IMR-90 (cell line): Measurements from ENCODE around the gene MYH3. TPM values are rescaled to one million over a fixed set of nuclear protein-coding genes. Genes with fewer than 3 reads are reported as not detected.

Experiments used
- ATAC-seq: fragments of 200-7000 bp; cut with Tn5 transposase; 2 replicates; pipeline ENCODE4 v1.9.1; 2020; ENCODE audit warnings: low read depth, mild to moderate bottlenecking, moderate library complexity
- BruUV-seq: library from RNA; stranded (reverse); fragments of 400-500 nt; replicated peaks from 2 replicates; lab custom pipeline; 2021; lab: Mats Ljungman, UMichigan
- CTCF ChIA-PET: fragments of 300-600 bp; formaldehyde crosslinking; extraction: SDS; loops from one replicate; lab custom pipeline; 2021; ENCODE audit warnings: antibody characterized with exemption; lab: Yijun Ruan, JAX
- POLR2A ChIA-PET: fragments of 300-600 bp; sonication (Branson Sonifier 250); formaldehyde crosslinking; loops from one replicate; lab custom pipeline; 2022; ENCODE audit warnings: antibody characterized with exemption; ENCODE audit not compliant: unreplicated experiment; lab: Charles Lee
- DNase-seq: peaks from one replicate; pipeline ENCODE4 v3.0.0; 2013
- H2AFZ ChIP-seq: replicated peaks from 2 replicates; pipeline ENCODE3; 2013; ENCODE audit warnings: low read length, mild to moderate bottlenecking; ENCODE audit not compliant: poor library complexity
- H2AK5ac ChIP-seq: 2 replicates; pipeline ENCODE4 v1.6.1; 2013; ENCODE audit warnings: low read depth, low read length, inconsistent platforms
- H2AK9ac ChIP-seq: replicated peaks from 2 replicates; pipeline ENCODE3; 2013; ENCODE audit warnings: mild to moderate bottlenecking, low read depth, low read length, moderate library complexity; ENCODE audit not compliant: poor library complexity
- H2BK120ac ChIP-seq: 2 replicates; pipeline ENCODE4 v1.6.1; 2013; ENCODE audit warnings: low read depth, low read length, inconsistent platforms
- H2BK15ac ChIP-seq: 3 replicates; pipeline ENCODE4 v1.6.1; 2013; ENCODE audit warnings: low read depth, low read length, inconsistent platforms
- H2BK20ac ChIP-seq: 2 replicates; pipeline ENCODE4 v1.6.1; 2013; ENCODE audit warnings: low read depth, mild to moderate bottlenecking, inconsistent platforms, low read length, moderate library complexity
- H2BK5ac ChIP-seq: 2 replicates; pipeline ENCODE4 v1.6.1; 2013; ENCODE audit warnings: mild to moderate bottlenecking, low read depth, low read length, inconsistent platforms; ENCODE audit not compliant: poor library complexity, severe bottlenecking
- H3K14ac ChIP-seq: replicated peaks from 2 replicates; pipeline ENCODE4 v1.6.1; 2013; ENCODE audit warnings: low read depth, low read length, inconsistent platforms
- H3K18ac ChIP-seq: 2 replicates; pipeline ENCODE4 v1.6.1; 2013; ENCODE audit warnings: low read depth, low read length, control low read depth
- H3K23ac ChIP-seq: 2 replicates; pipeline ENCODE4 v1.6.1; 2013; ENCODE audit warnings: low read depth, low read length, inconsistent platforms
- H3K27ac ChIP-seq: 2 replicates; pipeline ENCODE4 v1.5.1; 2013; ENCODE audit warnings: mild to moderate bottlenecking, control low read depth, low read length; ENCODE audit not compliant: insufficient read depth
- H3K27me3 ChIP-seq: 2 replicates; pipeline ENCODE4 v1.6.1; 2013; ENCODE audit warnings: low read length; ENCODE audit not compliant: control insufficient read depth, insufficient read depth
- H3K36me3 ChIP-seq: 2 replicates; pipeline ENCODE4 v1.6.1; 2013; ENCODE audit warnings: low read length, mixed read lengths; ENCODE audit not compliant: control insufficient read depth, insufficient read depth
- H3K4ac ChIP-seq: 2 replicates; pipeline ENCODE4 v1.6.1; 2013; ENCODE audit warnings: low read depth, low read length, inconsistent platforms
- H3K4me1 ChIP-seq: 2 replicates; pipeline ENCODE4 v1.6.1; 2013; ENCODE audit warnings: low read length, mixed read lengths; ENCODE audit not compliant: control insufficient read depth, insufficient read depth
- H3K4me2 ChIP-seq: 2 replicates; pipeline ENCODE4 v1.6.1; 2013; ENCODE audit warnings: low read depth, mild to moderate bottlenecking, control low read depth, low read length, moderate library complexity
- H3K4me3 ChIP-seq: 2 replicates; pipeline ENCODE4 v1.5.1; 2013; ENCODE audit warnings: low read depth, mild to moderate bottlenecking, control low read depth, low read length, moderate library complexity; ENCODE audit not compliant: insufficient read depth
- H3K56ac ChIP-seq: 2 replicates; pipeline ENCODE4 v1.6.1; 2013; ENCODE audit warnings: low read length, inconsistent platforms; ENCODE audit not compliant: insufficient read depth; ENCODE audit errors: extremely low read depth
- H3K79me1 ChIP-seq, 2 experiments: 2 replicates each; pipeline ENCODE4 v1.6.1; 2013; ENCODE audit warnings: low read length in 2 of 2, inconsistent platforms in 1 of 2, low read depth in 1 of 2
- H3K9ac ChIP-seq: 2 replicates; pipeline ENCODE4 v1.6.1; 2013; ENCODE audit warnings: low read depth, low read length, control low read depth
- H3K9me1 ChIP-seq: 2 replicates; pipeline ENCODE4 v1.6.1; 2013; ENCODE audit warnings: low read length, inconsistent platforms; ENCODE audit not compliant: insufficient read depth
- H3K9me3 ChIP-seq: 2 replicates; pipeline ENCODE4 v1.6.1; 2013; ENCODE audit warnings: low read length; ENCODE audit not compliant: control insufficient read depth, insufficient read depth
- H4K20me1 ChIP-seq: 2 replicates; pipeline ENCODE4 v1.6.1; 2013; ENCODE audit warnings: low read length, inconsistent platforms; ENCODE audit not compliant: insufficient read depth
- H4K5ac ChIP-seq: 2 replicates; pipeline ENCODE4 v1.6.1; 2013; ENCODE audit warnings: mild to moderate bottlenecking, low read depth, low read length, control low read depth
- H4K8ac ChIP-seq, 2 experiments: 2 replicates each; pipeline ENCODE4 v1.6.1; 2013; ENCODE audit warnings: low read depth in 2 of 2, low read length in 2 of 2, control low read depth in 1 of 2, inconsistent platforms in 1 of 2
- H4K91ac ChIP-seq: 2 replicates; pipeline ENCODE4 v1.6.1; 2013; ENCODE audit warnings: low read depth, low read length, inconsistent platforms; ENCODE audit not compliant: insufficient read depth
- CTCF ChIP-seq: conservative IDR thresholded peaks from 2 replicates; pipeline ENCODE4 v1.5.1; 2012; ENCODE audit warnings: mild to moderate bottlenecking, low read depth, low read length, improper control_type of control experiment
- FOS ChIP-seq: fragments of 150-350 bp; IDR thresholded peaks from 2 replicates; pipeline ENCODE4 v1.6.1; 2016; ENCODE audit warnings: low read depth, low read length
- POLR2A ChIP-seq: IDR thresholded peaks from 2 replicates; pipeline ENCODE4 v1.6.1; 2012; ENCODE audit warnings: mild to moderate bottlenecking, low read depth, low read length
- RAD21 ChIP-seq: IDR thresholded peaks from 2 replicates; pipeline ENCODE4 v1.6.1; 2012; ENCODE audit warnings: low read length, improper control_type of control experiment
- SMC3 ChIP-seq: fragments of 150-350 bp; IDR thresholded peaks from 2 replicates; pipeline ENCODE4 v1.6.1; 2016; ENCODE audit warnings: low read depth, mild to moderate bottlenecking, antibody characterized with exemption, low read length, moderate library complexity
- WGBS, 2 experiments: methylation state at CpG; one replicate each; pipeline versions ENCODE4 v1.1.5 to v1.1.7; 2013; ENCODE audit warnings: missing lambda C conversion rate in 2 of 2; ENCODE audit not compliant: insufficient read length in 1 of 2; ENCODE audit errors: extremely low coverage in 2 of 2; 5-methylcytosine and 5-hydroxymethylcytosine counted together
- dilution Hi-C: fragments of 300-500 bp; cut with HindIII; formaldehyde crosslinking; loops from one replicate; pipeline ENCODE4 v1.14.3; 2018; ENCODE audit warnings: low sequenced_read_pairs; ENCODE audit not compliant: unreplicated experiment
- in situ Hi-C: fragments of 300-500 bp; cut with MboI; formaldehyde crosslinking; loops from 3 replicates; pipeline ENCODE4 v1.14.3; 2019; ENCODE audit warnings: low sequenced_read_pairs, inconsistent platforms, mixed read lengths
- intact Hi-C: fragments of 100-400 bp; cut with micrococcal nuclease; formaldehyde crosslinking; loops from 2 replicates; pipeline ENCODE4 v1.10.0; 2022
- polyA plus RNA-seq, 3 experiments: library from polyadenylated mRNA; depleted of rRNA; stranded (reverse); fragments of >200 nt; gene quantifications; 2 replicates each; pipeline ENCODE4 v1.2.3, GENCODE V29; 2012; ENCODE audit warnings: low replicate concordance in 1 of 3
- total RNA-seq: library from RNA; depleted of rRNA; stranded (reverse); fragments of >200 nt; gene quantifications from 2 replicates; pipeline ENCODE4 v1.2.3, GENCODE V29; 2012

The MYH3 gene
- total and polyA plus RNA-seq, 2 of the 4 experiments (the other 2 are of a cell fraction) = 0.54 to 0.63 TPM

- peak; percentile 10 for DNase-seq
- H4K20me1 ChIP-seq = no peaks in the 10 kb centered on the region
Measured at GRCh38 chr17:10631048-10631700, 25.9 kb downstream of the MYH3 start.

More at GRCh38 chr17:10631048-10631700, 25.9 kb downstream of the MYH3 start:
- no peaks in the 10 kb centered on the region for H3K36me3 ChIP-seq
- H3K4me2 ChIP-seq = no peak overlapping the region
- H3K9me3 ChIP-seq = no peaks in the 10 kb centered on the region
- H2BK15ac ChIP-seq = no peak overlapping the region
- TF ChIP-seq CTCF (peak; percentile 77), SMC3 (peak; percentile 37), FOS (no peak), POLR2A (no peak), RAD21 (peak; percentile 60)
- H3K4me1 ChIP-seq = no peaks in the 10 kb centered on the region
- no TSS peak for BruUV-seq
- in situ Hi-C loops = no loop called here
- no peak overlapping the region for H3K27ac ChIP-seq
- ChIA-PET CTCF (interaction anchor here (2.2 kb wide), 1 partner anchor 15 kb away, joined by 8 read pairs; no protein-coding TSS in a partner anchor), POLR2A (no interaction called here)
- no peak overlapping the region for H2BK5ac ChIP-seq
- no peak overlapping the region for H4K91ac ChIP-seq
- H2AFZ ChIP-seq = no peak overlapping the region
- H3K9me1 ChIP-seq = peaks cover 3% of the 10 kb centered on the region; the same call in 1 of the 2 replicates
- peak; percentile 86 for ATAC-seq
- no peak overlapping the region for H4K5ac ChIP-seq
- H2BK120ac ChIP-seq = no peak overlapping the region
- no peak overlapping the region for H4K8ac ChIP-seq
- no peak overlapping the region for H3K56ac ChIP-seq
- no peak overlapping the region for H3K4me3 ChIP-seq
- H3K9ac ChIP-seq = no peak overlapping the region
- no peak overlapping the region for H3K14ac ChIP-seq
- WGBS, 2 experiments = 96% methylated on average over 3 of the region's 18 CpGs; no CpG with 5 or more reads in 1 of the 2 experiments
- no peak overlapping the region for H2BK20ac ChIP-seq
- no peaks in the 10 kb centered on the region for H3K27me3 ChIP-seq
- no peak overlapping the region for H3K18ac ChIP-seq
- intact Hi-C loops = loop anchor here (1.0 to 5.0 kb wide), 2 partner anchors 214 to 1306 kb away; no protein-coding TSS in a partner anchor
- H3K79me1 ChIP-seq = no peaks in the 10 kb centered on the region
- no peak overlapping the region for H3K4ac ChIP-seq
- no peak overlapping the region for H2AK9ac ChIP-seq
- dilution Hi-C loops = no loop called here
- H3K23ac ChIP-seq = no peak overlapping the region
- H2AK5ac ChIP-seq = no peak overlapping the region
